HL-60/S4 treated with retinoic acid at 250 ng/mL for 4 days and 3 days (cell line): ENCODE measurements around the gene BMP8B.

Experiments
- in situ Hi-C: fragments of 300-500 bp; cut with MboI; formaldehyde crosslinking; loops from 2 replicates; pipeline ENCODE4 v1.7.0; 2022; ENCODE audit warnings: low sequenced_read_pairs

The BMP8B gene

DNA sequence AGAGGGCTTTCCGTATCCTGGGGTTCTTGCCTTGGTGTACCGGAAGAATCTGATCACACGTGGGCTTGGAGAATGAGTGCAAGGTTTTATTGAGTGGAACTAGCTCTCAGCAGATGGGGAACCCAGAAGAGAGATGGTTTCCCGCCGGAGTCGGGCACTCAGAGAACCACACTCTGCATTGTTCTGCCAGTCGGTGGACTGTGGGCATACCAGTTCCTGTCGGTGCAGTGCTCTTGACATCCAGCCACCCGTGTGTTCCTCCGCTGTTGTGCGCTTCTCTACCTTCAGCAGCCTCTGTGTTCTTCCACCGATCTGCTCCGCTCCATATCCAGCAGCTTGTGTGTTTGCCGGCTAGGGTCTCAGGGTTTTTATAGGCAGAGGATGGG is 60.7 kb downstream of the BMP8B start:
- in situ Hi-C loops, result no loop called here

DNA sequence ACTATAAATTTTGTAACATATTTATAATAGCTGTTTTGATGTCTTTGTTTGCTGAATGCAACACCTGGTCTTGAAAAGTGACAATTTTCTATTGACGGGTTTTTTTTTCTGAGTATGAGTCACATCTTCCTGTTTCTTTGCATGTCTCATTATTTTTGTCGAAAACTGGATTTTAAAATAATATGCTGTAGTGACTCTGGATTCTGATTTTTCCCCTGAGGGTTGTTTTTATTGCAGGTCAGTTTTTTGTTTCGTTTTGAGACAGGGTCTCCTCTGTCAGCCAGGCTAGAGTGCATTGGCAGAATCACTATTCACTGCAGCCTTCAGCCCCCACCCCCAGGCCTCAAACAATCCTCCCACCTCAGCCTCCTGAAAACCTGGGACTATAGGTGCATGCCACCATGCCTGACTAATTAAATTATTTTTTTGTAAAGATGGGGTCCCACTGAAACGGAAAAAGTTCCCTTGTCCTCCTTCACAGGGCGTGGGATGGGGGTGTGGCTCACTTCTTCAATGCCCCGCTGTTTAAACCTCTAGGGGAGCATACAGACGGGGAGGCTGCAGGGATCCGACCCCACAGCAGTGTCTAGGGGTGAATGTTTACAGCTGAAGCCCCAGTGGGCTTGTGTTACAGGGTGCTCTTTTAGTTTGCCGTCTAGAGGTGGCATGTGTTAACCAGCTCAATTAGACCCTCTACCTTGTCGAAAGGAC is 61.3 kb downstream of the BMP8B start:
- in situ Hi-C loops, result no loop called here

DNA sequence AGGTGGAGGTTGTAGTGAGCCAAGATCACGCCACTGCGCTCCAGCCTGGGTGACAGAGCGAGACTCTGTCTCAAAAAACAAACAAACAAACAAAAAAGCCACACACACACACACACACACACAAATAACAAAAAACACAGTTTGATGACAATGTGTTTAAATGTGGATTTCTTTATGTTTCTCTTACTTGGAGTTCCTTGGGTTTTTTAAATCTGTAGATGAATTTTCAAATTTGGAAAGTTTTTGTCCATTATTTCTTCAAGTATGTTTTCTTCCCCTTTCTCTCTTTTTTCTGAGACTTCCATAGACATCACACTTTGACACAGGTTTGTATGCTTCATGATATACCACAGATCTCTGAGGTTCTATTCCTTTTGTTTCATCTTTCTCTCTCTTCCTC is 62.1 kb downstream of the BMP8B start:
- in situ Hi-C loops, result no loop called here

DNA sequence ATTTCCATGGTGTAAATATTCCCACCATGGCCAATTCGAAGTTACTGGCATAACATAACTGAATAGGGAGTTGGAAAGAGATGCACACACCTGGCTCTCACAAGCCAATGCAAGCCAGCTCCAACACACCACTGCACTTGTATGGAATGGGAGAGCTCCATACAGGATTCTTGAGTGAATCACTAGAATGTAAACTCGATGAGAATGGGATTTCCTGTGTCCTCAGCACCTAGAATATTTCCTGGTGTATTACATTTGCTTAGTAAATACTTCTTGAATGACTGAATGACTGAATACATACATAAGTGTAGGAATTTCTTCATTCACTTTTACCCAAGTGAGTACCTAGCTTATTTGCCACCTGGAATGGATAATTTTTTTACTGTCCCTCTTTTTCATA is 66.2 kb downstream of the BMP8B start:
- in situ Hi-C loops, result no loop called here

DNA sequence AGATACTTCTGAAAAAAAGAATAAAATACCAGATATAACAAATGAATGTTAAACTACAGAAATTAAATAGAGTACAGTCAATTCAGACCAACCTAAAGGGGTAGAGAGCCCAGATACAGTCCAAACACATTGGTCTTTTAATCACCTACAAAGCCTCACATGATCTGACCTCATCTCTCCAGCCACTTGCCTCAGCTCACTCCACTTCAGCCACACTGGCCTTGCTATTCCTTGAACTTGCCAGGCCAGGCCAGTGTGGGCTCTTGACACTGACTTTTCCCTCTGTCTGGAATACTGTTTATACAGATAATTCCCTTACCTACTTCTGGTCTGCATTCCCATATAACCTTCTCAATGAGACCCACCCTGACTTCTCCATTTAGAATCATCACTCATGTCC is 67.0 kb downstream of the BMP8B start:
- in situ Hi-C loops, result no loop called here

DNA sequence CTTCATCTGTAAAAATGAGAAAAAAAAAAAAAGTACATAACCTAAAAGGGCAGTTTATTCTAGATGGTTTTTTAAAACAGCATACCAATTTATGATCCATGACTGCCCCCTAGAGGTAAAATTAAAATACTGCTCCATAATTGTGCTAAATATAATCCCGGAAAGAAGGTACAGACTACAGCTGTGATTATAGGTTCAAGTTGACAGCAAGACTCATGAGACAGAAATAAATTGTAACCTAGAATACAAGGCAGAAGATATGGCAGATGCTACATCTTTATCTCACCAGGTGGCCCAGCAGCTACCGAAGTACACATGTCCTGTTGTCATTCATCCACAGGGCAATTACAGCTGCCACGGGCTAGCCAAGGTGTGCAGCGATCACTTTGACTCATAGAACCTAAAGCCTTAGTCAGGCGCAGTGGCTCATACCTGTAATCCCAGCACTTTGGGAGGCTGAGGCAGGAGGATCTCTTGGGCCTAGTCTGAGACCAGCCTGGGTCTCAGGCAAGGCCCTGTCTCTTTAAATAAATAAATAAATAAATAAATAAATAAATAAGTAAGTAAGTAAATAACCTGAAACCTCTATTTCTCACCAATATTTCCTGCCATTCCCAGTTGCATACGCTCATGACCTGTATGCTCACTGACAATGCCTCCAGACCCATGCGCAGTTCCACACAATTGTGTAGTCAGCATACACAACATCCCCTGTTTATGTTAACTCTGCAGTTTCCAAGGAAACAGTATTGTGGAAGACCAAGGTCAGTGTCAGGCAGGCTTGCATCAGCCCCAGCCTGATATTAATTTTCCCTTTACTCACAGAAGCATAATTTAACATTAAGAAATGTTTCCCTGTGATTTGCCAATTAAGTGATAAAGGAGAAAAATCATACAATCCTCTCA is 68.3 kb downstream of the BMP8B start:
- in situ Hi-C loops, result no loop called here

DNA sequence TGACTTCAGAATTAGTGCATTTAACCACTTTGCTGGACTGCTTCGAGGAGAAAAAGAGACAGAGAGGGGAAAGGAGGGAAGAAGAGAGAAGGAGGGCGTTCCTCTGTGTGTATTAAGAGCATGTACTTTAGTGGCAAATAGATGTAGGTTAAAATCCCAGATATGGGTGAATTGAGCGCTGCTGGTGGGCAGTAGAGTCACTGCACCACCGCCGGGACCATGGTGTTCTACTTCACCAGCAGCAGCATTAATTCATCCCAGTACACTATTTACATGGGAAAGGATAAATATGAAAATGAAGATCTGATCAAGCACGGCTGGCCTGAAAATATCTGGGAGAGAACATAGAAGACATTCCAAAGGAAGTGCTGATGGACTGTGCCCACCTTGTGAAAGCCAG is 70.9 kb downstream of the BMP8B start:
- in situ Hi-C loops, result no loop called here

DNA sequence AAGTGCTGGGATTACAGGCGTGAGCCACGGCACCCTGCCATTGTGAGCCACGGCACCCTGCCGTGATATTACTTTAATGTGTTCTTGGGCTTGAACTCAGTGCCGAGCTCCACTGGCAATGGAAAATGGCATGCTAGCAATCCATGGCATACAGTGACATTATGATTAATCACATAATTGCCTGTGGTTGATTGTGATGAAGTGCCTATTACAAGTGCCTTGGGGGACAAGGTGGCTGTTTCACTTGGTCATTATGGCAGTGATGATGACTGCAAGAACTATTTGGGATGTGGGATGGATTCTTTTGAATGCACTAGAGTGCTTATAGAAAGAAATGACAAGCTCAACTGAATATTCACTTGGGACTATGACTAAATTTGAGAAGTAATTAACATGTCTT is 75.1 kb downstream of the BMP8B start:
- in situ Hi-C loops, result no loop called here

DNA sequence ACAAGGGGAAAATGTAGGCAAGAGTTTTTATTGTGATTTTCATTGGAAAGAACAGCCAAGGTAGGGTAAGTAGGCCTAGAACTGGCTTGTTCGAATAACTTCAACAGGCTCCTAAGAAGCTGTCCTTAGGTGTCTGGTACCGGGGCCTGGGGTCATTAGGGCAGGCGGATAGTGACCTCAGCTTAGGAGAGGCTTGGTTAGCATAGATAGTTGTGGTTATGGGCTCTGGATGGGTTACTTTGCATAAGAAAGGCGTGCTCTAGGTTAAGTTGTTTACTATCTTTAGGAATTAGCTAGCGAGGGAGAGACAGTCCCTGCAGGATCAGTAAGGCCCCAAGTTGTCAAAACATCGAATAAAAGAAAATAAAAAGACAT is 76.7 kb downstream of the BMP8B start:
- in situ Hi-C loops, result no loop called here

DNA sequence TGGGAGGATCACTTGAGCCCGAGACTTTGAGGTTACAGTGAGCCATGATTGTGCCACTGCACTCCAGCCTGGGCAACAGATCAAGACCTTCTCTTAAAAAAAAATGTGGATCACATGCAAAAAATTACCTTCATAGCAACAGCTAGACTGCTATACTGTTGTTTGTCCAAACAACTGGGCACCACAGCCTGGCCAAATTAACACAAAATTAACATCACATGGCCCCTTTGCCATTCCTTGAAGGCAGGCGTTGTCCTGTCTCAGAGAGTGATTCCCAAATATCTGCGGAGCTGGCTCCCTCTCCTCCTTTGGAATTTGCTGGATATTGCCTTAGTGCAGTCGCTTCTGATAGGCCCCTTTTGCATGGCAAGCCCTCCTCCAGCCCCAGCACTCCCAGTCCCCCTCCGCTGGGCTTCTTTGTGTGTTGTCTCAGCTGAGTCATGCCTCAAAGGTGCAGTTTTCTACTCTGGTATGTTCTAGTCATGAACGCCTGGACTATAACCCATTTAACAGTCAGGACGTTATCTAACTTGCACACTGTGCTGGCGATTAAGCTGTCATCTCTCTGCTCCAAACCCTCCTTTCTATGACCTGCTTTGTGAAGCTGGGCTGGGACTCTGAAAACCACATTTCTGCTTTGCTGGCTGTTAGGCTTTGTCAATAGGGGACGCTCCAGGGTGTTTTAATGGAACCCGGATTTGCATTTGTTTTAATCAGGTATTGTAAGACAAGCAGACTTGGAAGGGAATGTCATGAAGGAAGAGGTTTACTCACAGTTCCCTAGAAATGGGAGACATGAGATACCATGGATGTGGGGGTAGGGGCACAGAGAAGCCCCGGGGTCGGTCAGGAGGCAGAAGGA is 77.3 kb downstream of the BMP8B start:
- in situ Hi-C loops, result no loop called here

DNA sequence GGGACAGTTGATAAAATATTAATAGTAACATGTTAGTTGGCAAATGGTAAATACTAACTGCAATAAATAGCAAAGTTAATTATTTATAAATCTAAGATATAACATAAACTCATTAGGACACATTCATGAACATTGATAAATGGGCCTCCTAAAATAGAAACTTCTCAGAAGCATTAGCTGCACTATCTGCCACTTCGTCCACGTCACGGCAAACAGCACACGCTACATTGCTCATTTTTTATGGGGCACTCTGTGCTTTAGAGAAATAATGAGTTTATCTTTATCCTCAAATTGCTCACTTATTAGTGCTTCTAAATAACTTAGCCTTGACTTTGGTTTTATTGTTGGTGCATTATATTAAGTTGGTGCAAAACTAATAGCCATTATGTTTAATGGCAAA is 81.2 kb downstream of the BMP8B start:
- in situ Hi-C loops, result no loop called here
